Stimulated activated CD8-positive, alpha-beta memory T cell treated with anti-CD3 and anti-CD28 coated beads, Interleukin-2, amount 100 ng/mL, for 48 hours (primary cell): ENCODE data around the gene SLC39A10.
"Not testable (repeated sequence)": the region's sequence is repeated elsewhere in the genome, so short reads cannot be mapped to it uniquely, and the experiment has no call there.

Experiments
- DNase-seq, 2 donors: peaks; one replicate each; pipeline ENCODE4 v3.0.0-alpha.2; 2020; ENCODE audit warnings: low read depth in 2 of 2

SLC39A10 gene

GRCh38 chr2:195656859-195657633 lies at the start of gene SLC39A10:
SLC39A10 (plus strand) TSS chr2:195657226; CDS start chr2:195680043, 22,817 bp downstream.
- DNase-seq: peak; percentile 90 to 97

- DNase-seq: no peak
Observed at GRCh38 chr2:195608768-195609454, 48.1 kb upstream of the SLC39A10 start.

GRCh38 chr2:195610717-195611116 lies 46.3 kb upstream of the SLC39A10 start:
- DNase-seq: no peak

GRCh38 chr2:195612611-195613495 lies 44.2 kb upstream of the SLC39A10 start:
- DNase-seq: no peak

GRCh38 chr2:195613922-195614321 lies 43.1 kb upstream of the SLC39A10 start:
- DNase-seq: no peak

- no peak for DNase-seq
Observed at GRCh38 chr2:195619590-195619989, 37.4 kb upstream of the SLC39A10 start.

GRCh38 chr2:195620501-195620900 lies 36.5 kb upstream of the SLC39A10 start:
- no peak for DNase-seq

GRCh38 chr2:195622966-195623365 lies 34.1 kb upstream of the SLC39A10 start:
- DNase-seq: no peak

GRCh38 chr2:195626507-195626906 lies 30.5 kb upstream of the SLC39A10 start:
- no peak for DNase-seq

- DNase-seq: no peak
Observed at GRCh38 chr2:195628666-195629065, 28.4 kb upstream of the SLC39A10 start.

GRCh38 chr2:195632856-195633572 lies 24.0 kb upstream of the SLC39A10 start:
- no peak for DNase-seq

GRCh38 chr2:195633573-195633870 lies 23.5 kb upstream of the SLC39A10 start:
- DNase-seq: no peak

GRCh38 chr2:195633974-195634373 lies 23.1 kb upstream of the SLC39A10 start:
- no peak for DNase-seq

- DNase-seq: no peak
Observed at GRCh38 chr2:195636890-195637289, 20.1 kb upstream of the SLC39A10 start.

- DNase-seq: no peak
Observed at GRCh38 chr2:195638750-195639149, 18.3 kb upstream of the SLC39A10 start.

- DNase-seq: no peak
Observed at GRCh38 chr2:195639238-195639858, 17.7 kb upstream of the SLC39A10 start.

- DNase-seq: no peak
Observed at GRCh38 chr2:195639959-195640358, 17.1 kb upstream of the SLC39A10 start.

GRCh38 chr2:195642027-195642678 lies 14.9 kb upstream of the SLC39A10 start:
- no peak for DNase-seq

GRCh38 chr2:195642679-195643068 lies 14.4 kb upstream of the SLC39A10 start:
- DNase-seq: no peak

GRCh38 chr2:195644708-195645107 lies 12.3 kb upstream of the SLC39A10 start:
- DNase-seq: not testable (repeated sequence)

GRCh38 chr2:195645413-195645812 lies 11.6 kb upstream of the SLC39A10 start:
- DNase-seq: no peak
